GM23248 (cell line): Measurements from ENCODE around the gene FAM110A. TPM values are rescaled to one million over a fixed set of nuclear protein-coding genes. Genes with fewer than 3 reads are reported as not detected.
"Not testable (repeated sequence)": the region's sequence is repeated elsewhere in the genome, so short reads cannot be mapped to it uniquely, and the experiment has no call there.

Experiments used
- DNase-seq: peaks from one replicate; pipeline ENCODE4 v3.0.0-alpha.2; 2015
- H2AFZ ChIP-seq: fragments of 200-600 bp; sonication (generic); 2 replicates; pipeline ENCODE4 v1.6.1; 2016; ENCODE audit warnings: antibody characterized with exemption
- H3F3A ChIP-seq: fragments of 200-600 bp; sonication (generic); 2 replicates; pipeline ENCODE4 v1.6.1; 2016; ENCODE audit warnings: mild to moderate bottlenecking, antibody characterized with exemption, mixed run types; ENCODE audit not compliant: insufficient read depth
- H3K27ac ChIP-seq: fragments of 200-600 bp; sonication (generic); 2 replicates; pipeline ENCODE4 v1.5.1; 2016; ENCODE audit warnings: mild to moderate bottlenecking
- H3K27me3 ChIP-seq: fragments of 200-600 bp; sonication (generic); replicated peaks from 2 replicates; pipeline ENCODE4 v1.6.1; 2016; ENCODE audit warnings: mild to moderate bottlenecking; ENCODE audit not compliant: insufficient read depth
- H3K36me3 ChIP-seq: fragments of 200-600 bp; sonication (generic); 2 replicates; pipeline ENCODE4 v1.6.1; 2016; ENCODE audit warnings: low read depth, mild to moderate bottlenecking
- H3K4me1 ChIP-seq: fragments of 200-600 bp; sonication (generic); 2 replicates; pipeline ENCODE4 v1.6.1; 2016; ENCODE audit warnings: mild to moderate bottlenecking; ENCODE audit not compliant: insufficient read depth
- H3K4me2 ChIP-seq: fragments of 200-600 bp; sonication (generic); one replicate; pipeline ENCODE4 v1.6.1; 2016; ENCODE audit warnings: mild to moderate bottlenecking; ENCODE audit not compliant: unreplicated experiment
- H3K4me3 ChIP-seq: fragments of 200-600 bp; sonication (generic); 2 replicates; pipeline ENCODE4 v1.5.1; 2016; ENCODE audit warnings: mild to moderate bottlenecking
- H3K79me2 ChIP-seq: fragments of 200-600 bp; sonication (generic); 2 replicates; pipeline ENCODE4 v1.6.1; 2016; ENCODE audit warnings: mild to moderate bottlenecking; ENCODE audit not compliant: insufficient read depth
- H3K9ac ChIP-seq: fragments of 200-600 bp; sonication (generic); 2 replicates; pipeline ENCODE4 v1.6.1; 2016; ENCODE audit warnings: mild to moderate bottlenecking
- H3K9me2 ChIP-seq: fragments of 200-600 bp; sonication (generic); 2 replicates; pipeline ENCODE4 v1.6.1; 2016; ENCODE audit warnings: mixed run types, mild to moderate bottlenecking, moderate library complexity; ENCODE audit not compliant: insufficient read depth
- H3K9me3 ChIP-seq: fragments of 200-600 bp; sonication (generic); one replicate; pipeline ENCODE4 v1.6.1; 2017; ENCODE audit warnings: low read depth
- H4K20me1 ChIP-seq: fragments of 200-600 bp; sonication (generic); 2 replicates; pipeline ENCODE4 v1.6.0; 2016; ENCODE audit not compliant: insufficient read depth
- EZH2 ChIP-seq: fragments of 200-600 bp; sonication (generic); IDR thresholded peaks from 2 replicates; pipeline ENCODE4 v1.6.1; 2018; ENCODE audit warnings: antibody characterized with exemption, mild to moderate bottlenecking; ENCODE audit not compliant: insufficient read depth, poor library complexity, severe bottlenecking
- EZH2phosphoT487 ChIP-seq: fragments of 200-600 bp; sonication (generic); IDR thresholded peaks from 2 replicates; pipeline ENCODE4 v1.6.1; 2018; ENCODE audit warnings: antibody characterized with exemption, moderate library complexity, mild to moderate bottlenecking, low read depth; ENCODE audit not compliant: insufficient read depth
- WGBS, 2 experiments: methylation state at CpG; one replicate each; pipeline ENCODE4 v1.1.6; 2015 to 2017; ENCODE audit warnings: low lambda C conversion rate in 2 of 2, low coverage in 1 of 2; ENCODE audit errors: missing lambda C conversion rate in 2 of 2; 5-methylcytosine and 5-hydroxymethylcytosine counted together
- in situ Hi-C: fragments of 300-500 bp; cut with MboI; formaldehyde crosslinking; loops from 2 replicates; pipeline ENCODE4 v1.15.0; 2020
- polyA plus RNA-seq: library from polyadenylated mRNA; unstranded; fragments of >200 nt; fragmentation: Nextera tagmentation; extraction: Ambion mirVana; gene quantifications from 2 replicates; pipeline ENCODE4 v1.2.1, GENCODE V29; 2016
- total RNA-seq: library from RNA; depleted of rRNA; stranded (reverse); fragments of >200 nt; shearing (Covaris generic); gene quantifications from 2 replicates; pipeline ENCODE4 v1.2.3, GENCODE V29; 2014

FAM110A gene
- total and polyA plus RNA-seq, 2 experiments from 2014 or later = 2.6 to 3.8 TPM

GRCh38 chr20:825710-826421, 7.6 kb upstream of the FAM110A start:
- in situ Hi-C loops = no loop called here
- TF ChIP-seq EZH2 (no peak), EZH2phosphoT487 (no peak)
- Histone ChIP-seq H2AFZ (no peak overlapping the region), H3K36me3 (no peaks in the 10 kb centered on the region), H3K4me1 (peaks cover 17% of the 10 kb centered on the region), H3K9ac (no peak overlapping the region), H3K4me2 (no peak overlapping the region), H3F3A (peaks cover 16% of the 10 kb centered on the region), H4K20me1 (no peaks in the 10 kb centered on the region), H3K9me2 (no peaks in the 10 kb centered on the region), H3K4me3 (no peak overlapping the region), H3K27ac (no peak overlapping the region), H3K27me3 (no peaks in the 10 kb centered on the region), H3K9me3 (no peaks in the 10 kb centered on the region), H3K79me2 (no peaks in the 10 kb centered on the region)
- 82 to 85% methylated on average over 9 of the region's 9 CpGs for WGBS, 2 experiments
- DNase-seq = peak; percentile 25

- TF ChIP-seq EZH2 (no peak), EZH2phosphoT487 (no peak)
- no peak overlapping the region for H3K9ac ChIP-seq
- H3K4me2 ChIP-seq = no peak overlapping the region
- H3K27ac ChIP-seq = no peak overlapping the region
- H3K27me3 ChIP-seq = no peaks in the 10 kb centered on the region
- no peaks in the 10 kb centered on the region for H3K9me2 ChIP-seq
- no peak overlapping the region for H3K4me3 ChIP-seq
- H2AFZ ChIP-seq = no peak overlapping the region
- no peaks in the 10 kb centered on the region for H3K36me3 ChIP-seq
- 79 to 81% methylated on average over 7 of the region's 7 CpGs for WGBS, 2 experiments
- in situ Hi-C loops = no loop called here
- H4K20me1 ChIP-seq = no peaks in the 10 kb centered on the region
- no peaks in the 10 kb centered on the region for H3K79me2 ChIP-seq
- peaks cover 17% of the 10 kb centered on the region for H3K4me1 ChIP-seq
- DNase-seq = no peak
- H3F3A ChIP-seq = peaks cover 16% of the 10 kb centered on the region
- no peaks in the 10 kb centered on the region for H3K9me3 ChIP-seq
Observed at GRCh38 chr20:826695-827323, 6.7 kb upstream of the FAM110A start.

GRCh38 chr20:827981-828380, 5.5 kb upstream of the FAM110A start:
- H3K36me3 ChIP-seq, H3K27ac ChIP-seq, H3K27me3 ChIP-seq, in situ Hi-C loops, H3K4me3 ChIP-seq, H3K9me3 ChIP-seq, H3K9ac ChIP-seq, H3K4me2 ChIP-seq, H3K9me2 ChIP-seq, DNase-seq, H4K20me1 ChIP-seq, H2AFZ ChIP-seq, H3K79me2 ChIP-seq: not testable (repeated sequence)
- WGBS, 2 experiments = 89% methylated on average over 6 to 8 of the region's 8 CpGs
- Histone ChIP-seq H3F3A (peaks cover 16% of the 10 kb centered on the region), H3K4me1 (peaks cover 17% of the 10 kb centered on the region)

DNA sequence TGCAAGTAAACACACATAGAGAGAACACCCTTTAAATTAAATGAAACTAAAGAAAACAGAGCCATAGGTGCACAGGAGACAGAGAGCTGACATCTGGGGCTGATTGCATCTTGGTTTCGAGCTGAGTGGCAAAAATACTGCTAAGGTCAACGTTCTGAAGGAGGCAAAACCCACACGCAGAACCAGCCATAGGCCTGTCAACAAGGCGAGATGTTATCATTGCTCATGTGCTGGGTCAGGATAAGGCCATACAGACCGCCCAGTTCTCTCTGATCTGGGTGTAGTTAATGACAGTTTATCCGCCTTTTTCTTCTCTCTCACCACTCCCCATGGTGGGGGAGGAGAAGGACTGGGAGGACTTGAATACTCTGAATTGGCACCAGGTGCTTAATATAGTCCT, 4.5 kb upstream of the FAM110A start:
- H3K9me2 ChIP-seq = no peaks in the 10 kb centered on the region
- H4K20me1 ChIP-seq = no peaks in the 10 kb centered on the region
- 49 to 53% methylated on average over 6 of the region's 6 CpGs for WGBS, 2 experiments
- no peak for TF ChIP-seq EZH2phosphoT487
- no peak for TF ChIP-seq EZH2
- DNase-seq = no peak
- no peaks in the 10 kb centered on the region for H3K79me2 ChIP-seq
- H3K36me3 ChIP-seq = no peaks in the 10 kb centered on the region
- peak overlapping the region; percentile 95 for H3K27ac ChIP-seq
- H3F3A ChIP-seq = peaks cover 20% of the 10 kb centered on the region
- in situ Hi-C loops = no loop called here
- peak overlapping the region; percentile 76 for H3K9ac ChIP-seq
- no peaks in the 10 kb centered on the region for H3K27me3 ChIP-seq
- no peak overlapping the region for H3K4me3 ChIP-seq
- peaks cover 17% of the 10 kb centered on the region for H3K4me1 ChIP-seq
- H3K4me2 ChIP-seq = no peak overlapping the region
- H2AFZ ChIP-seq = no peak overlapping the region
- H3K9me3 ChIP-seq = no peaks in the 10 kb centered on the region
